T-helper 1 cell treated with Interleukin-12 subunit alpha and Interleukin-12 subunit beta and Interleukin-4 antibody, amounts not matched to agents 30 μg/mL and 1 μg/mL, for 36 hours (primary cell): ENCODE measurements around the gene CLCN7.

Experiments used
- H3K27ac Mint-ChIP-seq: one replicate; pipeline ENCODE4 v1.8.0; 2021; ENCODE audit warnings: mild to moderate bottlenecking, mixed read lengths
- H3K27me3 Mint-ChIP-seq: one replicate; pipeline ENCODE4 v1.8.0; 2021; ENCODE audit warnings: low read depth, mixed read lengths
- H3K36me3 Mint-ChIP-seq: one replicate; pipeline ENCODE4 v1.8.0; 2021; ENCODE audit warnings: low read depth, mixed read lengths
- H3K4me1 Mint-ChIP-seq: one replicate; pipeline ENCODE4 v1.8.0; 2021; ENCODE audit warnings: low read depth, mixed read lengths
- H3K4me3 Mint-ChIP-seq: one replicate; pipeline ENCODE4 v1.8.0; 2021; ENCODE audit warnings: mild to moderate bottlenecking, moderate library complexity, mixed read lengths
- H3K9me3 Mint-ChIP-seq: one replicate; pipeline ENCODE4 v1.8.0; 2021; ENCODE audit warnings: mixed read lengths

CLCN7 gene

DNA sequence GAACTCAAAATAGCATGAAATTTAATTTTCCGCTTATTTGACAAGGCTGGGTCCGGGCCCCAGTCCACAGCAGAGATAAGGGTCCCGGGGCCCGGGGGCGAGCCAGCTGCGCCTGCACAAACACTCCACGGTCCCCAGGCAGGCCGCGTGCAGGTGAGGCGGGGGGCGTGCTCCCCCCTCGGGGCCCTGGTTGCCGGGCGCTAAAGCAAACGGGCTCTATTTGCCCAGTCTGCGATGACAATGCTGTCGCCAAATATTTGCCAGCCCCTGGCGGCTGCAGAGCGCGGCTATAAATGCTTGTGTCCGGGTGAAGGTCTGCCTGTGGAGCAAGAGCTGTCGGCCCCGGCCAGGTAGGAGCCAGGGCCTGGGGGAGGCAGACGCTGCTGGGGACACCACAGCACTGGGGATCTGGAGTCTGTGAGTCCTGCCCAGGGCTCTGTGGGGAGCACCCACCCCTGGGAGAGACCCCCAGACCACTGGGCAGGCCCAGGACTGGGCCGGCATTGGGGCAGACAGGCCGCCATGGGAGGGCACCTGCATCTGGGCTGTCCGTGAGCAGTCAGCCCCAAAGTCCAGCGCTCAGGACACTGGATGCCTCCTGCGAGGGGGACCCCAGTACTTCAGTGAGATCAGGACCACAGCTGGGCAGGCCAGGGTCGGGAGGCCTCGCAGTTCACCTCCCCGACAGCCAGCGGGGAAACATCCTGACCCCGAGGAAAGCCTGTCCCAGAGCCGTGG, 43.9 kb downstream of the CLCN7 start, which contains the start of gene PERCC1:
Gene PERCC1, plus strand, starts transcription at position 320 of the 738 bp plus-strand sequence. CDS start 1,516 bp downstream, outside the sequence.
- no peak within 1 kb of the TSS for H3K27ac Mint-ChIP-seq
- H3K27me3 Mint-ChIP-seq: no peaks in the 10 kb centered on the region
- no peak within 1 kb of the TSS for H3K4me3 Mint-ChIP-seq
- H3K9me3 Mint-ChIP-seq: no peaks in the 10 kb centered on the region
- H3K4me1 Mint-ChIP-seq: no peaks in the 10 kb centered on the region
- no peaks in the 10 kb centered on the region for H3K36me3 Mint-ChIP-seq

GRCh38 chr16:1430214-1430758, 44.5 kb downstream of the CLCN7 start:
- H3K4me3 Mint-ChIP-seq: no peak overlapping the region
- no peaks in the 10 kb centered on the region for H3K9me3 Mint-ChIP-seq
- no peaks in the 10 kb centered on the region for H3K27me3 Mint-ChIP-seq
- H3K4me1 Mint-ChIP-seq: no peaks in the 10 kb centered on the region
- H3K27ac Mint-ChIP-seq: no peak overlapping the region
- H3K36me3 Mint-ChIP-seq: no peaks in the 10 kb centered on the region

- Mint-ChIP-seq H3K4me1 (no peaks in the 10 kb centered on the region), H3K9me3 (no peaks in the 10 kb centered on the region), H3K27ac (no peak overlapping the region), H3K27me3 (no peaks in the 10 kb centered on the region), H3K36me3 (no peaks in the 10 kb centered on the region), H3K4me3 (no peak overlapping the region)
Observed at GRCh38 chr16:1429631-1430030, 45.2 kb downstream of the CLCN7 start.

GRCh38 chr16:1429012-1429411, 45.8 kb downstream of the CLCN7 start:
- Mint-ChIP-seq H3K27me3 (no peaks in the 10 kb centered on the region), H3K4me1 (no peaks in the 10 kb centered on the region), H3K4me3 (no peak overlapping the region), H3K27ac (no peak overlapping the region), H3K36me3 (no peaks in the 10 kb centered on the region), H3K9me3 (no peaks in the 10 kb centered on the region)

DNA sequence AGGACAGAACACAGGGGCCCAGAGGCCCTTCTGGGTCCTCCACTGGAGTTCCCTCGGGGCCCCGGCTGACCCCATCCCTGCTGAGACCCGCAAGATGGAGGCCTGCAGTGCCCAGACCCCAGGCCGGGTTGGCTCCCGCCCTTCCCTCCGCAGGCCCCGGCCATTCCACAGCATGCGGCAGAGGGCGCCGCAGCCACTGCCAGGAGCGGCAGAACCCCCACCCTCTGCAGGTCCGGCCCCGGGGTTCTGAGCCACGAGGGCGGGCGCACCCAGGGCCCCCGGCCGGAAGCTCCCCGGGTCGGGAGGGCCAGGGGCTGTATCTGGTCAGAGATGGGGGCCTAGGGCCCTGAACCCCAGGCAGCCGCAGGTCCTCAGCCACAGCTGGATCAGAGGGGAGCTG, 46.3 kb downstream of the CLCN7 start:
- Mint-ChIP-seq H3K9me3 (no peaks in the 10 kb centered on the region), H3K4me1 (peaks cover 3% of the 10 kb centered on the region), H3K36me3 (no peaks in the 10 kb centered on the region), H3K27me3 (no peaks in the 10 kb centered on the region), H3K27ac (no peak overlapping the region), H3K4me3 (no peak overlapping the region)

- H3K9me3 Mint-ChIP-seq: no peaks in the 10 kb centered on the region
- no peak overlapping the region for H3K4me3 Mint-ChIP-seq
- no peak overlapping the region for H3K27ac Mint-ChIP-seq
- H3K27me3 Mint-ChIP-seq: no peaks in the 10 kb centered on the region
- H3K4me1 Mint-ChIP-seq: peaks cover 3% of the 10 kb centered on the region
- no peaks in the 10 kb centered on the region for H3K36me3 Mint-ChIP-seq
Observed at GRCh38 chr16:1427473-1428461, 47.1 kb downstream of the CLCN7 start.

- Mint-ChIP-seq H3K4me3 (no peak overlapping the region), H3K27ac (no peak overlapping the region), H3K9me3 (no peaks in the 10 kb centered on the region), H3K27me3 (no peaks in the 10 kb centered on the region), H3K4me1 (peaks cover 3% of the 10 kb centered on the region), H3K36me3 (peaks cover 3% of the 10 kb centered on the region)
Observed at GRCh38 chr16:1426734-1427471, 47.9 kb downstream of the CLCN7 start.

- no peak overlapping the region for H3K27ac Mint-ChIP-seq
- peaks cover 7% of the 10 kb centered on the region for H3K4me1 Mint-ChIP-seq
- peaks cover 3% of the 10 kb centered on the region for H3K36me3 Mint-ChIP-seq
- H3K4me3 Mint-ChIP-seq: no peak overlapping the region
- H3K27me3 Mint-ChIP-seq: no peaks in the 10 kb centered on the region
- no peaks in the 10 kb centered on the region for H3K9me3 Mint-ChIP-seq
Observed at GRCh38 chr16:1425616-1426370, 49.0 kb downstream of the CLCN7 start.

DNA sequence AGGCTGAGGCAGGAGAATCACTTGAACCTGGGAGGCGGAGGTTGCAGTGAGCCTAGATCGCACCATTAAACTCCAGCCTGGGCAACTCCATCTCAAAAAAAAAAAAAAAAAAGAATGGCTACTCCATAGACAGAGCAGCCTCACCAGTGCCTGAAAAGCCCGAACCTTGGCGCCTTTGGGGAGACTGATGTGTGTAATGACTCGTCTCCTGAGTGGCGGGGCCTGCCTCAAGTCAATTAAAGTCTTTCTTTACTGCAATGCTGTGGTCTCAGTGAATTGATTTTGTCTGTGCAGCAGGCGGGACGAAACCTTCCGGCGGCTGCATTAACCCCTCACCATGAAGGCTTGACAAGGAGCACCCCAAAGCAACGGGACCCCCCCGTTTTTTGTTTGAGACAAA, 50.8 kb downstream of the CLCN7 start:
- Mint-ChIP-seq H3K27me3 (no peaks in the 10 kb centered on the region), H3K27ac (no peak overlapping the region), H3K36me3 (peaks cover 5% of the 10 kb centered on the region), H3K4me1 (peaks cover 12% of the 10 kb centered on the region), H3K9me3 (no peaks in the 10 kb centered on the region), H3K4me3 (no peak overlapping the region)

DNA sequence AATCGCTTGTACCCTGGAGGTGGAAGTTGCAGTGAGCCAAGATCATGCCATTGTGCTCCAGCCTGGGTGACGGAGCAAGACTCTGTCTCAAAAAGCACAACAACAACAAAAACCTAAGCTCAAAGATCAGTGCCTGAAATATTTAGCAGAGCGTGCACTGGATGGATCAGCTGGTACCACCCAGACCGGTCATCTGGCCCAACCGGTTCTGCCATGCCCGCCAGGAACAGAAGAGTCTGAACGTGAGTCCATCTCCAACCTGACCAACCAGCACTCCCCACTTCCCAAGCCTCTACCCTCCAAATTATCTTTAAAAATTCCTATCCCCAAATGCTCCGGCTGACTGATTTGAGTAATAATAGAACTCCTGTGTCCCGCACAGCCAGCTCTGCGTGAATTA, 52.8 kb downstream of the CLCN7 start:
- H3K27ac Mint-ChIP-seq: peak overlapping the region; percentile 99
- no peak overlapping the region for H3K4me3 Mint-ChIP-seq

DNA sequence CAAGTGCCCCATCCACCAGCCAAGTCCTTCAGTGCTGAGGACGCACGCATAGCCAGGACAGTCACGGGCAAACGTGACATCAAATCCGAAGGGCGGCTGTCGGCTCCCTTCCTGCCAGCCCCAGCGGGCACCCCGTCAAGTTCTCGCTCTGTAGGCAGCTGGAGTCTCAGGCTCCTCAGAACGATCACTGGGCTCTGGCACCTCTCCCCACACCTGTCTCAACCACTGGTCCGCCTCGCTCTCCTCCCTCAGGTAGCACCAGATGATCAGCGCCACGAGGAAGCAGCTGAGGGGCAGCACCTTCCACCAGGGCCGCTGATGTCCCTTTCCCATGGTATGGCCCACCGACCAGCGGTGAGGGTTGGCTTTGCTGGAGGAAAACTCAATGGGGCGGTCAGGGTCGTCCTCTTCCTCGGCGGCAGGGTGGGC, 54.7 kb downstream of the CLCN7 start:
- Mint-ChIP-seq H3K27me3 (no peaks in the 10 kb centered on the region), H3K27ac (peak overlapping the region; percentile 76), H3K9me3 (no peaks in the 10 kb centered on the region), H3K36me3 (peaks cover 5% of the 10 kb centered on the region), H3K4me3 (peak overlapping the region; percentile 88), H3K4me1 (peaks cover 12% of the 10 kb centered on the region)

More for the DNA sequence above, 52.8 kb downstream of the CLCN7 start:
- Mint-ChIP-seq H3K27me3 (no peaks in the 10 kb centered on the region), H3K36me3 (peaks cover 5% of the 10 kb centered on the region), H3K9me3 (no peaks in the 10 kb centered on the region), H3K4me1 (peaks cover 12% of the 10 kb centered on the region)

- peaks cover 13% of the 10 kb centered on the region for H3K4me1 Mint-ChIP-seq
- no peaks in the 10 kb centered on the region for H3K9me3 Mint-ChIP-seq
- no peaks in the 10 kb centered on the region for H3K27me3 Mint-ChIP-seq
- no peak overlapping the region for H3K4me3 Mint-ChIP-seq
- peak overlapping the region; percentile 63 for H3K27ac Mint-ChIP-seq
- H3K36me3 Mint-ChIP-seq: peaks cover 5% of the 10 kb centered on the region
Observed at GRCh38 chr16:1416521-1416941, 58.3 kb downstream of the CLCN7 start.

GRCh38 chr16:1414532-1415260, 60.1 kb downstream of the CLCN7 start, which contains the start of gene UNKL:
Gene UNKL (minus strand): TSS chr16:1414704. CDS start chr16:1414691, 13 bp downstream.
- H3K36me3 Mint-ChIP-seq: peaks cover 3% of the 10 kb centered on the region
- H3K4me3 Mint-ChIP-seq: peak within 1 kb of the TSS; percentile 82
- no peaks in the 10 kb centered on the region for H3K27me3 Mint-ChIP-seq
- peak within 1 kb of the TSS; percentile 83 for H3K27ac Mint-ChIP-seq
- no peaks in the 10 kb centered on the region for H3K9me3 Mint-ChIP-seq
- peaks cover 4% of the 10 kb centered on the region for H3K4me1 Mint-ChIP-seq
